ENCODE measurements around the gene ZBTB7C.

Gene ZBTB7C

GRCh38 chr18:48002933-48003365 lies 406.2 kb downstream of the ZBTB7C start (continued):
- TF ChIP-seq ZNF37A (tag by site-specific recombination; IDR thresholded peaks at IDR 0.05) (no peak), GFI1B (tag by site-specific recombination; IDR thresholded peaks at IDR 0.05) (no peak), SP7 (tag by site-specific recombination; IDR thresholded peaks at IDR 0.05) (peak; percentile 80), ZNF155 (tag by site-specific recombination; IDR thresholded peaks at IDR 0.05) (no peak), TSHZ1 (tag by site-specific recombination; IDR thresholded peaks at IDR 0.05; ENCODE audit: borderline replicate concordance) (no peak), ZNF174 (tag by site-specific recombination; IDR thresholded peaks at IDR 0.05) (no peak), YY1 (tag by site-specific recombination; IDR thresholded peaks at IDR 0.05) (no peak), ZNF514 (tag by site-specific recombination; IDR thresholded peaks at IDR 0.05) (no peak), SCRT1 (tag by site-specific recombination; IDR thresholded peaks at IDR 0.05; ENCODE audit: borderline replicate concordance) (peak; percentile 59; the same call in 1 of the 2 replicates), KLF8 (tag by site-specific recombination; IDR thresholded peaks at IDR 0.05) (no peak), ZSCAN23 (tag by site-specific recombination; IDR thresholded peaks at IDR 0.05) (no peak), ZNF660 (tag by site-specific recombination; IDR thresholded peaks at IDR 0.05) (0 out of 2 replicates have a peak, but pooled peaks have one; percentile 41), ZNF146 (tag by site-specific recombination; IDR thresholded peaks at IDR 0.05) (no peak), ZNF175 (tag by site-specific recombination; IDR thresholded peaks at IDR 0.05) (no peak), GLIS2 (tag by site-specific recombination; IDR thresholded peaks at IDR 0.05) (peak; percentile 96), ZFP37 (tag by site-specific recombination; IDR thresholded peaks at IDR 0.05) (peak; percentile 78), ZNF138 (tag by site-specific recombination; IDR thresholded peaks at IDR 0.05; ENCODE audit: borderline replicate concordance) (no peak), ZFP69B (tag by site-specific recombination; IDR thresholded peaks at IDR 0.05) (peak; percentile 49; the same call in 1 of the 2 replicates), ZNF433 (tag by site-specific recombination; IDR thresholded peaks at IDR 0.05; ENCODE audit: low read depth) (no peak), ZNF664 (tag by site-specific recombination; IDR thresholded peaks at IDR 0.05) (no peak), ZNF837 (tag by site-specific recombination; IDR thresholded peaks at IDR 0.05) (no peak)
- TF ChIP-seq, protein P1, sequence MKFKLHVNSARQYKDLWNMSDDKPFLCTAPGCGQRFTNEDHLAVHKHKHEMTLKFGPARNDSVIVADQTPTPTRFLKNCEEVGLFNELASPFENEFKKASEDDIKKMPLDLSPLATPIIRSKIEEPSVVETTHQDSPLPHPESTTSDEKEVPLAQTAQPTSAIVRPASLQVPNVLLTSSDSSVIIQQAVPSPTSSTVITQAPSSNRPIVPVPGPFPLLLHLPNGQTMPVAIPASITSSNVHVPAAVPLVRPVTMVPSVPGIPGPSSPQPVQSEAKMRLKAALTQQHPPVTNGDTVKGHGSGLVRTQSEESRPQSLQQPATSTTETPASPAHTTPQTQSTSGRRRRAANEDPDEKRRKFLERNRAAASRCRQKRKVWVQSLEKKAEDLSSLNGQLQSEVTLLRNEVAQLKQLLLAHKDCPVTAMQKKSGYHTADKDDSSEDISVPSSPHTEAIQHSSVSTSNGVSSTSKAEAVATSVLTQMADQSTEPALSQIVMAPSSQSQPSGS (tag by site-specific recombination; IDR thresholded peaks at IDR 0.05; ENCODE audit: low read depth), result peak; percentile 73
- TF ChIP-seq, protein P2, sequence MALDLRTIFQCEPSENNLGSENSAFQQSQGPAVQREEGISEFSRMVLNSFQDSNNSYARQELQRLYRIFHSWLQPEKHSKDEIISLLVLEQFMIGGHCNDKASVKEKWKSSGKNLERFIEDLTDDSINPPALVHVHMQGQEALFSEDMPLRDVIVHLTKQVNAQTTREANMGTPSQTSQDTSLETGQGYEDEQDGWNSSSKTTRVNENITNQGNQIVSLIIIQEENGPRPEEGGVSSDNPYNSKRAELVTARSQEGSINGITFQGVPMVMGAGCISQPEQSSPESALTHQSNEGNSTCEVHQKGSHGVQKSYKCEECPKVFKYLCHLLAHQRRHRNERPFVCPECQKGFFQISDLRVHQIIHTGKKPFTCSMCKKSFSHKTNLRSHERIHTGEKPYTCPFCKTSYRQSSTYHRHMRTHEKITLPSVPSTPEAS (tag by site-specific recombination; IDR thresholded peaks at IDR 0.05), result no peak
- TF ChIP-seq, protein P3, sequence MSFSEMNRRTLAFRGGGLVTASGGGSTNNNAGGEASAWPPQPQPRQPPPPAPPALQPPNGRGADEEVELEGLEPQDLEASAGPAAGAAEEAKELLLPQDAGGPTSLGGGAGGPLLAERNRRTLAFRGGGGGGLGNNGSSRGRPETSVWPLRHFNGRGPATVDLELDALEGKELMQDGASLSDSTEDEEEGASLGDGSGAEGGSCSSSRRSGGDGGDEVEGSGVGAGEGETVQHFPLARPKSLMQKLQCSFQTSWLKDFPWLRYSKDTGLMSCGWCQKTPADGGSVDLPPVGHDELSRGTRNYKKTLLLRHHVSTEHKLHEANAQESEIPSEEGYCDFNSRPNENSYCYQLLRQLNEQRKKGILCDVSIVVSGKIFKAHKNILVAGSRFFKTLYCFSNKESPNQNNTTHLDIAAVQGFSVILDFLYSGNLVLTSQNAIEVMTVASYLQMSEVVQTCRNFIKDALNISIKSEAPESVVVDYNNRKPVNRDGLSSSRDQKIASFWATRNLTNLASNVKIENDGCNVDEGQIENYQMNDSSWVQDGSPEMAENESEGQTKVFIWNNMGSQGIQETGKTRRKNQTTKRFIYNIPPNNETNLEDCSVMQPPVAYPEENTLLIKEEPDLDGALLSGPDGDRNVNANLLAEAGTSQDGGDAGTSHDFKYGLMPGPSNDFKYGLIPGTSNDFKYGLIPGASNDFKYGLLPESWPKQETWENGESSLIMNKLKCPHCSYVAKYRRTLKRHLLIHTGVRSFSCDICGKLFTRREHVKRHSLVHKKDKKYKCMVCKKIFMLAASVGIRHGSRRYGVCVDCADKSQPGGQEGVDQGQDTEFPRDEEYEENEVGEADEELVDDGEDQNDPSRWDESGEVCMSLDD (tag by site-specific recombination; IDR thresholded peaks at IDR 0.05), result peak; percentile 77
- TF ChIP-seq, protein P4, sequence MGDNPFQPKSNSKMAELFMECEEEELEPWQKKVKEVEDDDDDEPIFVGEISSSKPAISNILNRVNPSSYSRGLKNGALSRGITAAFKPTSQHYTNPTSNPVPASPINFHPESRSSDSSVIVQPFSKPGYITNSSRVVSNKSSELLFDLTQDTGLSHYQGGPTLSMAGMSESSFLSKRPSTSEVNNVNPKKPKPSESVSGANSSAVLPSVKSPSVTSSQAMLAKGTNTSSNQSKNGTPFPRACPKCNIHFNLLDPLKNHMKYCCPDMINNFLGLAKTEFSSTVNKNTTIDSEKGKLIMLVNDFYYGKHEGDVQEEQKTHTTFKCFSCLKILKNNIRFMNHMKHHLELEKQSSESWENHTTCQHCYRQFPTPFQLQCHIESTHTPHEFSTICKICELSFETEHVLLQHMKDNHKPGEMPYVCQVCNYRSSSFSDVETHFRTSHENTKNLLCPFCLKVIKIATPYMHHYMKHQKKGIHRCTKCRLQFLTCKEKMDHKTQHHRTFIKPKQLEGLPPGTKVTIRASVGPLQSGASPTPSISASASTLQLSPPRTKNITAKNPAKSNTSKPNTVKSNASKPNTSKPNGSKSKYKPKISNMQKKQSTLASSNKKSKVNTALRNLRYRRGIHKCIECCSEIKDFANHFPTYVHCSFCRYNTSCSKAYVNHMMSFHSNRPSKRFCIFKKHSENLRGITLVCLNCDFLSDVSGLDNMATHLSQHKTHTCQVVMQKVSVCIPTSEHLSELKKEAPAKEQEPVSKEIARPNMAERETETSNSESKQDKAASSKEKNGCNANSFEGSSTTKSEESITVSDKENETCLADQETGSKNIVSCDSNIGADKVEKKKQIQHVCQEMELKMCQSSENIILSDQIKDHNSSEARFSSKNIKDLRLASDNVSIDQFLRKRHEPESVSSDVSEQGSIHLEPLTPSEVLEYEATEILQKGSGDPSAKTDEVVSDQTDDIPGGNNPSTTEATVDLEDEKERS (tag by site-specific recombination; IDR thresholded peaks at IDR 0.05), result no peak
- TF ChIP-seq, protein P5, sequence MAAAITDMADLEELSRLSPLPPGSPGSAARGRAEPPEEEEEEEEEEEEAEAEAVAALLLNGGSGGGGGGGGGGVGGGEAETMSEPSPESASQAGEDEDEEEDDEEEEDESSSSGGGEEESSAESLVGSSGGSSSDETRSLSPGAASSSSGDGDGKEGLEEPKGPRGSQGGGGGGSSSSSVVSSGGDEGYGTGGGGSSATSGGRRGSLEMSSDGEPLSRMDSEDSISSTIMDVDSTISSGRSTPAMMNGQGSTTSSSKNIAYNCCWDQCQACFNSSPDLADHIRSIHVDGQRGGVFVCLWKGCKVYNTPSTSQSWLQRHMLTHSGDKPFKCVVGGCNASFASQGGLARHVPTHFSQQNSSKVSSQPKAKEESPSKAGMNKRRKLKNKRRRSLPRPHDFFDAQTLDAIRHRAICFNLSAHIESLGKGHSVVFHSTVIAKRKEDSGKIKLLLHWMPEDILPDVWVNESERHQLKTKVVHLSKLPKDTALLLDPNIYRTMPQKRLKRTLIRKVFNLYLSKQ (tag by site-specific recombination; IDR thresholded peaks at IDR 0.05; ENCODE audit: borderline replicate concordance), result no peak
